Measurements from ENCODE around the gene LRP1B. TPM values are rescaled to one million over a fixed set of nuclear protein-coding genes. Genes with fewer than 3 reads are reported as not detected.

The LRP1B gene
- total RNA-seq, 1 experiment from 2014 or later = not detected

DNA sequence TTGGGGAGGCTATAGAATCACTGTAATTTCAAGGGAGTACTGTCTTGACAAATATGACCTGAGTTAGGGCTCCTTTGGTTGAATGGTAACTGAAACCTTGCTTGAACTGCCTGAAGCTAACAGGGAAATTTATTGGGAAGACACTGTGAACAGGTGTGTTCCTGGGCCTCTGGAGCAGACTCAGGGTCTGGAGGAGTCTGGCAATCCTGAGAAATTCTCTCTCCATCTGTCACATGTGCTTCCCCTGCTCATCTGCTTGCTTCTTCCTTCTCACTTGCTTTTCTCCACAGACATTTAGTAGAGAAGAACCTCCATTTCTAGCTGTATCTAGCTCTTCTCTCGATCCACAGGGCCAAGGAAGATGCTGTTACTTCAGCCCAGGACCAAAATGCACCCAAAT lies 476.5 kb downstream of the LRP1B start:
- DNase-seq (ENCODE audit: low spot score) = peak; percentile 79
- in situ Hi-C loops (cut with HindIII; ENCODE audit: low sequenced_read_pairs) = no loop called here

GRCh38 chr2:141653184-141653583 lies 477.6 kb downstream of the LRP1B start:
- no peak for DNase-seq (ENCODE audit: low spot score)
- in situ Hi-C loops (cut with HindIII; ENCODE audit: low sequenced_read_pairs) = no loop called here

DNA sequence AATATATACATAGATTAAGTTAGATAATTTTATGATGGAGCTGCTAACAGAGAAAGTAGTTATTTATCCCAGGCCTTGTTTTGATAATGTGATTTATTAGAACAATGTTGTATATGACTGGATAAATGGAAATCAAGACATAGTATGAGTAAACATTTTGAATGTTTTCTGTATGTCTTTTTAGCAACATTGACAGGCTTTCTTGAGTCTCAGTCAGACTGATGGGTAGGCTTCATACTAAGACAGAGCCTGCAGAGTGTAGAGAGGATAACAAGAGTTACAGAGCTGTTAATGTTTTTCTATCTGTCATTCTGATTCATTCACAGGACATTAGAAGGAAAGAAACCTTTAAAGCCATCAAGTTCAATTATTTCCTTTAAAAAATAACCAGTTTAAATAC lies 478.5 kb downstream of the LRP1B start:
- in situ Hi-C loops (cut with HindIII; ENCODE audit: low sequenced_read_pairs) = no loop called here
- DNase-seq (ENCODE audit: low spot score) = no peak

DNA sequence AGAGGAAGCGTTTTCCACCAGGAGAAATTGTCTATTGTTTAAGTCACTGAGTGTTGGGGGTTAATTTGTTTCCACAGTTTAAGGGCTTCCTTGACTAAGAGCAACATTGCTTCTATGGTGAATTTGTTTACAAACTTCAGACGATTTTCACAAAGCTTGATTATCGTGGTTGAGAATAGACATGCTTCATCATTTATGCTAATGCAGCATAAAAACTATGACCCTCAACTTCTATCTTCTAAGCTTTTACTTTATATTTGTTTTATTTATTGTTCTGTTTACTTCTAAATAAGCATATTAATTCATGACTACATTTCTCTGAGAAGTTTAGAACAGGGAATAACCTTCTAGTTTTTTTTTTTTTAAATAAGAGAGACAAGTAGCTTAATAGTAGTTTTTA lies 483.5 kb downstream of the LRP1B start:
- in situ Hi-C loops (cut with HindIII; ENCODE audit: low sequenced_read_pairs) = no loop called here
- DNase-seq (ENCODE audit: low spot score) = no peak

DNA sequence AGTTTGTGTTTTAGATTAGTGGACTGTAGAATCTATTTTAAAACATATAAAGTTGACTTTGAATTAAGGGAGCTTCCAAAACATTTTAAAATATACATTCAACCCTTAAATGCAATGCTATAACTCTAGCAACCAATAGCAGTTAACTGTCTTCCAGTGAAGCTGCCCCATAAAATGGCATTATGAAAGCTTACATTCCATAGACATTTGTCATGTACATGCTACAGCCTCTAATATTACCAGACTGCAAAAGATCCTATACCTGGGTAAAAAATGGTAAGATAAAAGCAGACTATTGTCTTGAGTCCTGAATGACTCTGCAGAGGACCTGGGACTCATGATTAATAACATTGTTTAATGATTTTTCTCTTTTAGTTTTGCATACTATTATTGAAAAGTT lies 489.4 kb downstream of the LRP1B start:
- in situ Hi-C loops (cut with HindIII; ENCODE audit: low sequenced_read_pairs) = no loop called here
- no peak for DNase-seq (ENCODE audit: low spot score)

DNA sequence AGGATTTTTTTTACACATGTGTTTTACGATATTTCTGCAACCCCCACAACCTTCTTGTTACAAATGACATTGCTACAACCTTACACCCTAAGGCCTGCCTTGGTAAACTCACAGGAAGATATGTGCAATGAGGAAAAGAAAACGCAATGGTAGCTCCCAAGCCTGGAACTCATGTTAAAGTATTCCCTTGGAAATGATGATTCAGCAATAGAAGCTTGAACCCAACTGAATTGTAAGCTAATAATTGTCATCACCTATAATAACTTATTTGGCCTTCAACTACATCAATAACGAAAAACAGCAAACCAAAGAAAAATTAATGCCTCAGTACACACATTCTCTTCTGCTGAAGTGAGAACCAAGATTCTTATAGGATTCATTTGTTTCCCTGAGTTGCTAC lies 491.0 kb downstream of the LRP1B start:
- DNase-seq (ENCODE audit: low spot score) = no peak
- in situ Hi-C loops (cut with HindIII; ENCODE audit: low sequenced_read_pairs) = no loop called here

DNA sequence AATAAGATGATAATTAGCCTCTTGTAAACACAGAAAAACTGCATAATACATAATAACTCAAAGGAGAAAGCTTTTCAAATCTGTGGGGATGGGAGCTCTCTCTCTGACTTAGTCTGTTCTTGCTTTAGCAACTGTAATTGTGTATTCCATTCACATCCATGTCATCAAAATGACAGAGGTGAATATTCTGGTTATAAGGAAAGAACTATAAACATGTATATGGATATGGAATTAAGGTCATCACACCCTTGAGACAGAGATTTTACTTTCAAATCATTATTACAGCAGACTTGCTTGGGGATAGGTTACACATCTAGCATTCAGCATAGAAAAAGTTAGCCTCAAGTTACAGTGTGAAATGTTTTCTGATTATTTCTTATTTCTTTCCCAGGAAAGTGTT lies 497.7 kb downstream of the LRP1B start:
- no peak for DNase-seq (ENCODE audit: low spot score)
- in situ Hi-C loops (cut with HindIII; ENCODE audit: low sequenced_read_pairs) = no loop called here

- peak; percentile 53 for DNase-seq (ENCODE audit: low spot score)
- in situ Hi-C loops (cut with HindIII; ENCODE audit: low sequenced_read_pairs) = no loop called here
Observed at GRCh38 chr2:141630407-141630930, 500.3 kb downstream of the LRP1B start.

GRCh38 chr2:141620372-141620771 lies 510.4 kb downstream of the LRP1B start:
- DNase-seq (ENCODE audit: low spot score) = no peak
- in situ Hi-C loops (cut with HindIII; ENCODE audit: low sequenced_read_pairs) = no loop called here

DNA sequence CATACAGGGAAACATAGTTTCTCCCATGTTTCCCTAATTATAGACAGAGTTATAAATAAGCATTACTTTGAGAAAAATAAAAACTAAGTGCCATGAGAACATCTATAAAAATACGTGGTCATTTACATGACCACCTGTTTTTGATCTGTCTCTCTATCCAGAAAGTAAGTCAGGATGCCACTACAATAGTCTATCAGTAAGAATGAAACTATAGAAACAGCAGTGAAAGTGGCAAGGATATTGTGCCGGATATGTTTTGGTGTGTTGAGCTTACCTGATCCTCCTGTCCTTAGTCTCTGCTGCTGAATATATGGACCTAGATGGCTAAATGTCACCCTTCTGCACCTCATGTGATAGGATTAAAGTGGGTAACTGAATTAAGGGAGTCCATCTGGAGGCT lies 512.4 kb downstream of the LRP1B start:
- no peak for DNase-seq (ENCODE audit: low spot score)
- in situ Hi-C loops (cut with HindIII; ENCODE audit: low sequenced_read_pairs) = no loop called here

DNA sequence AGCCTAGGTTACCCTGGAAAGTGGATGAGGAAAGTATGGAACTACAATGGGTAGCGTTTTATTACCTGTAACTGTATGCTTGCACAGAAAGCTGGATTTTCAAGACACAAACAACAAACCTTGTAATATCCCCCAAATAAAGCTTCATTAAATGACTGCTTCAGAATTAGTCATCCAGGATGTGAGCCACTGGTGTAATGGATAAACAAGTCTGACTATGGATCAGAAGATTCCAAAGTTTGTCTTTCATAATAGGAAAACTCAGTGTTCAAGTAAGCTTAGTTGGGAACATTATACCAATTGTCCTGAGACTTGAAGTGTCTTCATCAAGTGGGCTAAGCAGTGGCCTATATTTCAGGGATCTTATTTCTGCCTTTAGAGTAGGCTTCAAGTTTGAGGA lies 518.8 kb downstream of the LRP1B start:
- in situ Hi-C loops (cut with HindIII; ENCODE audit: low sequenced_read_pairs) = no loop called here
- no peak for DNase-seq (ENCODE audit: low spot score)

GRCh38 chr2:141611176-141611571 lies 519.6 kb downstream of the LRP1B start:
- in situ Hi-C loops (cut with HindIII; ENCODE audit: low sequenced_read_pairs) = no loop called here
- DNase-seq (ENCODE audit: low spot score) = no peak

- no peak for DNase-seq (ENCODE audit: low spot score)
Observed at GRCh38 chr2:141610564-141611175, 520.1 kb downstream of the LRP1B start.

GRCh38 chr2:141605163-141605562 lies 525.7 kb downstream of the LRP1B start:
- in situ Hi-C loops (cut with HindIII; ENCODE audit: low sequenced_read_pairs) = no loop called here
- DNase-seq (ENCODE audit: low spot score) = no peak

More at GRCh38 chr2:141610564-141611175, 520.1 kb downstream of the LRP1B start:
- in situ Hi-C loops (cut with HindIII; ENCODE audit: low sequenced_read_pairs) = no loop called here

DNA sequence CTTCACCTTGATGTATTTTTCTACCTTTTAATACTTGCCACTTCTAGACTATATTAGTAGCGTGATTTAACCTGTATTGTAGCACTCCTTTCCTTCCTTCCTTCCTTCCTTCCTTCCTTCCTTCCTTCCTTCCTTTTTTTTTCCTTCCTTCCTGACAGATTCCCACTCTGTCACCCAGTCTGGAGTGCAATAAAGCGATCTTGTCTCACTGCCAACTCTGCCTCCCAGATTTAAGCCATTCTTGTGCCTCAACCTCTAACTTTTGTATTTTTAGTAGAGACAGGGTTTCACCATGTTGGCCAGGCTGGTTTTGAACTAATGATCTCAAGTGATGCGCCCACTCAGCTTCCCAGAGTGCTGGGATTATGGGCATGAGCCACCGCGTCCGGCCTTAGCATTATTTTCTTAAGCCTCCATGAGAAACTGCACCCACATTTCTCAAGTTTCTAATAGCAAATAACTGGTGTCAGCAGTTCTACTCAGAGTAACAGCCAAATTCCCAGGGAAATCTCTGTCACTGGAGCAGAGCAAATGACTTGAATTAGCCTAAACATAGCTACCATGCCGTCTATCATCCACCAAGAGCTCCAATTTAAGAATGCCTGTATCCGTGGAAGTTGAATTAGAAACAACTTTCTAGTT lies 529.2 kb downstream of the LRP1B start:
- in situ Hi-C loops (cut with HindIII; ENCODE audit: low sequenced_read_pairs) = no loop called here
- DNase-seq (ENCODE audit: low spot score) = no peak

DNA sequence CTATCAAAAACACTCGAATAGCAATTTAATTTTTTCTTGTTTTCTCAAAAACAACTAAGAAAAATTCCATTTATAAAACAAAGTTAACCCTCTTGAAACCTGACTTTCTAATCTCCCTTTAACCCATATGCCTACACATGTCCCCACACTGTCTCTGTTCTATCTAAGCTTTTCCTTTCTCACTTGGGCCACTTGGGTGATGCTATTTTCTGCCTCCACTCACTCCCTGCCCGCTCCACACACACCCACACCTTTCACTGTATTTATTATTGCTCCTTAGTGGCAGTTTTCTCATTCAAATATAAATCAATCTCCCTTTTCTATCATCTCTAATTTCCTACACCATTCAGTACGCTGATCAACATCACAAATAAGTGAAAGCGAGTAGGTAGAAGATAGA lies 531.1 kb downstream of the LRP1B start:
- no peak for DNase-seq (ENCODE audit: low spot score)
- in situ Hi-C loops (cut with HindIII; ENCODE audit: low sequenced_read_pairs) = no loop called here

DNA sequence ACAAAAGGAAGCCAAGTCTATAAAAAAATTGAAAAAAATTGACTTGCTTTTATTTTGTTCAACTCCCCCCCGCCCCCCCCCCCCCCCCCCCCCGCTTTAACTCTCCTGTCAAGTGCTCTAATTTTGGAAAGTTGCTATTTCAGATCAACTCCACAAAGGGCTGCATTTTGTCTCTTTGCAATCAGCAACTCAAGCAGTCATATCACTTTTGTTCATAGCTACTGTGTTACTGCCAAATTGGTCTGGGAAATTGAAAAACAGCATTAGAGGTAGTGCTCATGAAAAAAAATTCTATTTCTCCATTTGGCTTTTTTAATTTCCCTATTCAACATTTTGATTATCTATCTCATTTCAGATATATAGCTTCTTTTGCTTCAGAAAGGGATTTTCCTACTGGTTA lies 531.8 kb downstream of the LRP1B start:
- DNase-seq (ENCODE audit: low spot score) = no peak
- in situ Hi-C loops (cut with HindIII; ENCODE audit: low sequenced_read_pairs) = no loop called here

DNA sequence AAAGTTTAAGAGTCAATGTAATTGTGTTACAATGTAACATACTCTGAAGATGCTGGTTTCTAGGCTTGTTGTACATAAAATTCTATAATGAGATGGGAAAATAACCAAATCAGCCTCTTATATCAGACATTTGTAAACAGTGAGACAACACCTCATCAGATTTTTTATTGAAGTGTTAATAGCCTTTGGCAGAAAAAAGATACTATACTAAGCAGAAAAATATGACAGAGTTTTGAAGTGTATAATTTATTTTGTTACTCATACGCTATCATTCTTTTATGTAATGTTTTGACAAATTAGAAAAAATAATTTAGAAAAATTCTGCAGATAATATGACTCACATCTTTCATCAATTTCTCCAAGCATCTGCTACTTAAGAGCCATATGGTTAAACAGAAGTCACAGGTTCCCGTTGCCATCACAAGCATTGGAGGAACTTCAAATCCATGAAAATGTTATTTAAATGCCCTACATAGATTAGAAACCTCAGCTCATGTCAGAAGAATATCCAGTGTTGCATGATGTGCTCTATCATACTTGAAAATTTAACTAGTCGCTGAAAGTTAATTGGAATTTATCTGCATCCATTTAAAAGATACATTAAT lies 535.4 kb downstream of the LRP1B start:
- peak; percentile 88 for DNase-seq (ENCODE audit: low spot score)
- in situ Hi-C loops (cut with HindIII; ENCODE audit: low sequenced_read_pairs) = no loop called here

DNA sequence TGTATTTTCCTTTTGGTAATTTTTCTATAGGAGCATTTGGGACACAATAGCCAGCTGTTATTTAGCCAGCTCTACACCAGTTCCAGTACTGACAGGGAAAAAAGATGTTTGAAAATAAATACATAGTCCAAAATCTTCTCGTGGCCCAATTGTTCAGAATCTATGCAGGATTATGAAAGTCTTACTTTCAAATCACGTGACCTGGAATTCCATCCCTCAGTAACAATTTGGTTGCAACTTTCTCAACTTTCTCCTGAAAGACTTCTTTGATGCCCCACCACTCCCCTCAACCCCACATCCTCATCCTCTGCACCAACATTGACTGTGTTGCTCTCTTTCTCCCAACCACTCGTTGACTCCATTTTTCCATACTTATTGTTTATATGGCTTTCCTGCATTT lies 539.0 kb downstream of the LRP1B start:
- DNase-seq (ENCODE audit: low spot score) = no peak
- in situ Hi-C loops (cut with HindIII; ENCODE audit: low sequenced_read_pairs) = no loop called here

- in situ Hi-C loops (cut with HindIII; ENCODE audit: low sequenced_read_pairs) = no loop called here
- no peak for DNase-seq (ENCODE audit: low spot score)
Observed at GRCh38 chr2:141590620-141591019, 540.2 kb downstream of the LRP1B start.

- in situ Hi-C loops (cut with HindIII; ENCODE audit: low sequenced_read_pairs) = no loop called here
- DNase-seq (ENCODE audit: low spot score) = no peak
Observed at GRCh38 chr2:141589314-141589713, 541.5 kb downstream of the LRP1B start.

All from G401 (cell line).